Stimulated activated CD4-positive, alpha-beta T cell treated with anti-CD3 and anti-CD28 coated beads, Interleukin-15, amount 100 ng/mL, for 48 hours (primary cell): ENCODE measurements around the gene SLN.

Experiments
- DNase-seq, 2 donors: peaks; one replicate each; pipeline ENCODE4 v3.0.0-alpha.2; 2020; ENCODE audit warnings: low read depth in 2 of 2

The SLN gene

DNA sequence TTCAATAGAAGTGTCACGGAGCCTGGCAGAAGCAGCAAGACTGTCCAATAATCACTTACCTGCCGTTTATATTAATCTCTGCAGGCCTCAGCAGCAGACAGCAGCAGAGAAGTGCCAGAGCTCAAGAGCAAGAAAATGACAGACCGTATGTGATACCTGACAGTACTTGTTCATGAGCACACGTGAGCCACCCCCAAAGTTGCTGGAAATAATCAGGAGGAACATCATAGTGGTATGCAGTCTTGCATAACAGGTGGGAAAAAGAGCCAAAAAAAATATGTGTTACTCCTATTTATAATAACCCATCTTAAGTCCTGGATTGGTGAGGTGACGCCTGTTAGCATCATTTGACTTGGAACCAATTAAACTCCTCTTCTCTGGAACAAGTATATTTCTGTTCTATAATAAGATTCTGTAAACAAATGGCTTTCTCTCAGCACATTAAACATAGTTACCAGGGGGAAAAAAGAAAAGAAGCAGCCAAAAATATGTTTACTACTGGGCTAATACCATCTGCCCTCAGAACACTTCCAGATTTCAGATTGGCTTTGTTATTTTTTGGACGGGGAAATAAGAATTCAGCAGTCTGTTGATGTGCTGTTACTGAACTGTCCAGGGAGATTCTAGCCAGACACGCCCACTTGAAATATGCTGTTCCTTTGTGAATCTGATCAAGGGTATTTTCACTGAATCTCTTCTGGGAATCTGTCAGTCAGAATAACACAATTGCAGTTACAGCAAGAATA, 7.9 kb upstream of the SLN start:
- no peak for DNase-seq

DNA sequence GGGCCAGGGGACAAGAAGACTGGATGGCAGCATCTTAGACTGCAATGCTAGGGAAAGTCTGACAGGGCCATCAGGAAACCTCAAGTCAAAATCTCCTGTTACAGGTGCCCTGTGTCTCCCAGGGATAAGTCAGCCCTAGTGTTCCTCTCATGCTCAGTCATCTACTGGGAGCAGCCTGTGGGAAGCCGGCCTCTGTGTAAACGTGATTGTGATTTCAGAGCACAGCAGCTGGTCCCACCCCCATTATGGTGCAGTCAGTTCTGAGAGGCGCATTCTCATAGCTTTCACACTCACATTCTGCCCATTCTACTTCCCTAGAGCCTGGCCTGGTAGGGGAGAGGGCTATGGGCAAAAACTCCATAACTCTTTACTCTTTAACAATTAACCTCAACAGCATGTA, 7.2 kb upstream of the SLN start:
- no peak for DNase-seq

DNA sequence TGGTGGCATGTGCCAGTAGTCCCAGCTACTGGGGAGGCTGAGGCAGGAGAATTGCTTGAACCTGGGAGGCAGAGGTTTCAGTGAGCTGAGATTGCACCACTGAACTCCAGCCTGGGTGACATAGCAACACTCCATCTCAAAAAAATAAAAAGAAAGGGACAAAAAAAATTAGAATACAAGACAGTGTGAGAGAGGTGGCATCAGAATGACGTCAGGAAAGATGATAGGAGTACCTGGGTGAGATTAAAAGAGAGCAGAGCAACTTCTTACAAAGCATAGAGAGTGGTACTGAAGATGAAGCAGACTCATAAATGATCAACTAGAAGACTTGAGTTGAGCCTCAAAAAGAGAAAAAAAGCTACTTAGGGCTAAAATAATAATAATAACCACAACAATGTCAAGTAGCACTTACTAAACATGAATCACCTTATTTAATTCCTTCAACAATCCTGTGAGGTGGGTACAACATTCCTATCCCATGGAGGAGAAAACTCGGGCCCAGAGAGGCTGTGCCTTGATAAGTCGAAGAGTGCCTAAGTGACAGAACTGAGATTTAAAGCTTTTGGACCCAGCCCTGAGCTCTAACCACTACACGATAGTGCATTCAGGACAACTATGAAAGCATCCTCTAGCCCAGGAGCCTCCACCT, 5.2 kb upstream of the SLN start:
- no peak for DNase-seq

DNA sequence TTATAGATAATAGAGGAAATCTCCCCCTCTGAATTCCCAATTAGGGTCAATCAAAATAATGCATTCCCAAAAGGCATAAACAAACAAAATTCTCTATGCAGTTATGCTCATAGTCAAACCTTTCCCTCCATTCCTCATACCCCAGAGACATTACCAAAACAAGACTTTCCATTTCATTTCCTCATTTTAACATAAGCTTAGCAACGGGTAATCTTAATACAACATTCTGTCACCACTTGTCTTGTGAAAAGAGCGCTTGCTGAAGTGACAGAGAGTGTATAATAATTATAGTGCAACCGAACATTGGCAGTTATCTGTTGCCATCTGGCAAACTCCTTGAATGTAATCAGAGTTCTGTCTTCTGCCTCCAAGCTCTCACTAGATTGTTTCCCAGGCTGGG, 1.2 kb upstream of the SLN start:
- DNase-seq, result no peak

DNA sequence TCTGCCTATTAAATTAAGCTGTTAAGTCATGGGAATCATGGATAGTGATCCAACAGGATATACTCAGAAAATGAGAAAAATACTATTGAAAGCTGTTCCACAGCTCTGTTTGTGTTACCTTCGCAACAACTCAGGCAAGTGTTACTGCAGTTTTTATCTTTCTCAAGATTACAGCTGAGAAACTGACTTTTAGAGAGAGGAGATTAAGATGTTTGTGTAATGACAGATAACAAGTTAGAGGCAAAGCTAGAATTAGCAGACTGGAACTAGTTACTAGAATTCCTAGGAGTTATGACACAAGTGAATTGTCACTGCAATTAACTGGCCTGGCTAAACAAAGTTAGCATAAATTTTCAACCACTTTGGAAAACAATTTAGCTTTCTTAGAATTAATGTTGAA, 1.6 kb downstream of the SLN start:
- no peak for DNase-seq

DNA sequence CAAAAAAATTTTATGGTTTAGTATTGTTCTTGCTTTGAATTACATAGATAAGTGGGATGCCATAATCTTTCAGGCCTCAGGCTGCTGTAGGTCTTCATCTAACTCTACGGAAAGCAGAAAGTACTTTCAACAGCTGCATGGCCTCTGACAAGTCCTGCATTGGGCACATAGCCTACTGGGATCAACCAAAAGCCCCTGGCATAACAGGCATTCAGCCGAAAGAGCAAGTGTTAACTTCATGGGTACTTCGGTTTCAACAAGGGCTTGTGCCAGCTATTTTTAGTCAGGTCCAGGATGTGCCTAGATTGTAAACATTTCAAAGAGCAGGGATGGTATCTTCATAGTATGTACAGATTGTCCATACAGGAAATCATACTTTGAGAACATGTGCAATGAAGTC, 3.1 kb downstream of the SLN start:
- DNase-seq, result no peak

DNA sequence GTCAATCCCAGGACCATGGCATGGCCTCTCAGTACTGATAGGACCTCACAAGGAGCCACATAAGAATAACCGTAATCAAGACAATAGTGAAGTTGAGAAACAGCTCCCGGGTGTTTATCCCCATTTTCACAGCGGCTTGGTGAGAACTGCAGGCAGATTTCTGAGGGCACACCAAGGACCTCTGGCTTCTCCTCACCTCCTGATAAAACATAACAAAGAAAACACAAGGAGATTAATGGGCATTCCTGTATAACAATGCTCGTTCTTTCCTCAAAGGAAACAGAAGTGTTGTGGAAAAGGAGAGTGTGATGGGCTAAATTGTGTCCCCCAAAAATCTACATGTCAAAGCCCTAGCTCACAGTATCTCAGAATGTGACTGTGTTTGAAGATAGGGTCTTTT, 4.0 kb downstream of the SLN start:
- no peak for DNase-seq

DNA sequence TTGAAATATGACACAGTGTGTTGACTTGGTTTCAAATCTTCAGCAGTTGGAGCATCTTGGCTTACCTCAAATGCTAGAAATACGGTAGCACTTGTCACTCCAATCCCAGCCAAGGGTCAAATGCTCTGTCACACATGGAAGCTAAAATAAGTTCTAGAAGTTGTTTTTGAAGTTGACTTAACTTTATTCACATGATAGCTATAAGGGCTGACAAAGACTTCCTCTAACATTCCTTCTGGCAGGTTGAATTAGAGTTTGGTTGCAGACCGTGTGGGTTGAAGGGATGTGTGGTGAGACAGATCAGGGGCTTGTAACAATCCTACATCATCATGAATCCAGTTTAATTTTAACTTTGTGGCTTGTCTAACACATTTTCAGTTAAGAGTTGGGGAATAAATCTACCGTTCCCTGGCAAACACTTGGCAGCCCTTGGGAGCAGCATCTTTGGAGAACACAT, 4.6 kb downstream of the SLN start:
- DNase-seq, result no peak

DNA sequence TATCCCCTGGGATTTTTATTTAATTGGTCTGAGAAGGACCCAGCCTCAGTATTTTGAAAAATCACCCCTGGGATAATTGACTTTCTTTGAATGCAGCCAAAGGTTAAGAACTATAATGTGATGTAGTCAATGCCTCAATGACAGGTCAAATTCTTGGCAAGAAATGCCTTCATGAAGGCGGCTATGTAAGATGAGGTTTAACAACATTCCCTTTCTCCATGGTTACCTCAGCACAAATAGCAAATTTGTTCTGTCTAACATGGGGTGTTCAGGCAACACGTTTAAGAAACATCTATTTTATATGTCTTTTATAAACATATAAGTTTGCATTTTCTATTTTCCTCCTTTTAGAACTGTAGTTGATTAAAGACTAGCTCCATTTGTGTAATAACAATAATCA, 5.3 kb downstream of the SLN start:
- no peak for DNase-seq

DNA sequence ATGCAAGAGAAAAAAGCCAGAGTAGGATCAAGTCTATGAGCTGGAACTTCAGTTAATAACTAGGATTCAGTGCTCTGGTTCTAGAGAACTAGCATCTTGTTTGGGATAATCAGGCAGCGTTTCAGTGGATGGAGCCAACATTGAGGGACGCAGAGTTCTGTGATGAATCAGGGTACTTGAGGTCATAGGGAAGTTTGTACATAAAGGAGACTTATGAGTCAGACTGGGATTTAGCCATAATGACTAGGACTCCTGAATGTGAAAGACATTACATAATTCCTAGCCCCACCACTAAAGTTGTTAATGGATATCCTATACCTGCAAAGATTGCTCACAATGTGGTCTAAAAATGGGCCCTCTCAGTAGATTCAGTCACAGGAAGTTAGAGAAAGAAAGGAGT, 6.8 kb downstream of the SLN start:
- no peak for DNase-seq

DNA sequence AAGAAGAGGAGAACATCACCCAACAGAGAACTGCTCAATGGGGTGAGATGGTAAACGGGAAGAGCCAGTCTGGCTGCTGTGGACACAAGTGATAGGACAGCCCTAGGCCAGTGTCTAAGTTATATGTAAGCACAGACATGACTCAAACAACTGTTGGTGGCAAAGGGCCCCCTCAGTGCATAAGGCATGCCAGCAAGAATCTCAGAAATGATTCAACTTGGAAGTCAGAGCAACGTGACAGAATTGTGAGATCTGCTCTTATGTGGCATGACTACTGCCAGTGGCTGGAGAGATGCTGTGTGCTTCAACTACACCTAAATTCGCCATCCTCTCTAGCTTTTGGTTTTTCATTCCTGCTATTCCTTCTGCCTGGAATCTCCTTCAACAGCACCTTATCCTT, 7.4 kb downstream of the SLN start:
- DNase-seq, result no peak

DNA sequence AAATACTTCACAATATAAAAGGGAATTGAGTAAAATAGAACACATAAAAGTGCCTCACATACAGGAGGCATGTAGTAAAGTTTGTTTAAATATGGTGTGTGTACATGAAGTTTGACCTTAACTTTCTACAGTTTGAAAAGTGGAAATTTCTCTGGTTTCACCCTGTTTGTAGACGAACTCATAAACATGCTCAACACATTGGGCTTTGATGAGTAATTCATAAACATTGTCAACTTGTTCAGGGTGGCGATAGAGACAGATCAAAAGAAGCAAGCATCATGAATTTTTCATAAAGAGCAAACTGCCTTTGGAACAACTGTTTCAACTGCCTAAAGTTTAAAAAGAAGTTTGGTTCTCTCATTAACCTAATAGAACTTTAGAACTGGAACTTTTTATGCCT, 9.1 kb downstream of the SLN start:
- DNase-seq, result no peak

DNA sequence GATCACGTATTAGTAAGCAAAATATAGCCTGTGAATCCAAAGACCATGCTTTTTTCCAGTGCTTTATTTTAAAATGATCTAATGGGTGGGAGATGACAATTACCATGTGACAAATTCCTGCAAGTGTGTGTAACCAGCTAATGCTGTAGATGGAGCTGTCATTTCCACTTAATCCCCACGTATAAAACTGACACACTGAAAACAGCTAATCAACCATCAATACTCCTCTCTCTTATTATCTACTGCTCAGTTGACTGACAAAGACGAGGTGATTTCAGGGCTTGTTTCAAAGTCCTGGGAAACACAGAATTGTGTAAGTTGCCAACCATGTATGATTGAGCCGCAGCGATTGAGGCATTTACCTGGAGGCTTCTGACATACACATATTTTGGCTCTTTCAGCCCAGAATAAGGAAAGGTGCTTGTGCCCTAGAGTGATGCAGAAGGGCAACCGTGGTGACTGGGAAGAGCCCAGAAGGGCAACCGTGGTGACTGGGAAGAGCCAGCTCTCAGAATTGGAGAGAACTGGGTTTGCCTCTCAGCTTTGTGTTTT, 9.7 kb downstream of the SLN start:
- DNase-seq, result no peak

DNA sequence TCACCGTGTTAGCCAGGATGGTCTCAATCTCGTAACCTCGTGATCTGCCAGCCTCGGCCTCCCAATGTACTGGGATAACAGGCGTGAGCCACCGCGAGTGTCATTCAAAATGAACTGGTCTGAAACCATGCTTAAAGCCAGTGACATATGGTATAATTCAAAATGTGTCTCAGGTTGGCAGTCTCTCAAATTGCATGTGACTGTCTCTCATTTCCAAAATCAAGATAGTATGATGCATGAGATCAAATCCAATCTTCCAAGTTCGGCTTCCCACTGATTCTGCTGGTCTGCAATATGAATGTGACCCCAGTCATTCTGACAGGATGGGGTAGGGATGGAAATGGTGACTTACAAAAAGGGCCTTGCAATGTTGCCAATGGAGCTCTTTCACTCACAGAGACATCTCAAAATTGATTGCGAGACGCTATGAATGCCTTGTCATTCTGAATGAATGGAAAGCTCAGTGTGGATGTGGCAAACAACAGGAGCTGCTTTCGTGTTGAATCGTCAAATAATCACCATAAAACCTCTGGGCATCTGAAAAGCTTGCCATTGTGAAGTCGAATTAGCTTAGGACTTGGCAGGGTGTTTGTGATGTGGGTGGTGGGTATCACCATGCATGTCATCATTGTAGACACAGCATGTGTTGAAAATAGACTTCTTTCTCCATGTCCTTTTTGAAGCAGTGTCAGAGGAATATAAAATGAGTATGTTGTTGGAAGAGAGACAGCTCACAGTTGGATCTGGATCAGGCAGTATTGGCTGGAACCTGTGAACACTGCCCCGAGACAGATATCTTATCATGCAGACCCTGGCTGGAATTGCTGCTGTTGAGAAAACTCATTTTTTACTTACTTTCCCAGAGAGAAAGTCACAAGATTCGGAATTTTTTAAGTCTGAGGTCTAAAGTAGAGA, 12.2 kb downstream of the SLN start:
- DNase-seq, result no peak

DNA sequence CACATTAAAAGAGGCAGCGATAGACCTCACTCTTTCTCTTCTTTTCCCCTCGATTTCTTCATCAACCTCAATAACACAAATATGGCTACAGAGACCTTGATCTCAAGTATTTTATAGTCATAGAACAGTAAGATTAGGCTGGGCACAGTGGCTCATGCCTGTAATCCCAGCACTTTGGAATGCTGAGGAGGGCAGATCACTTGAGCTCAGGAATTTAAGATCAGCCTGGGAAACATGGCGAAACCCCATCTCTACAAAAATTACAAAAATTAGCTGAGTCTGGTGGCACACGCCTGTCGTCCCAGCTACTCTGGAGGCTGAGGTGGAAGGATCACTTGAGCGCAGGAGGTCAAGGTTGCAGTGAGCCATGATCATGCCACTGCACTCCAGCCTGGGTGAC, 14.6 kb downstream of the SLN start:
- no peak for DNase-seq

DNA sequence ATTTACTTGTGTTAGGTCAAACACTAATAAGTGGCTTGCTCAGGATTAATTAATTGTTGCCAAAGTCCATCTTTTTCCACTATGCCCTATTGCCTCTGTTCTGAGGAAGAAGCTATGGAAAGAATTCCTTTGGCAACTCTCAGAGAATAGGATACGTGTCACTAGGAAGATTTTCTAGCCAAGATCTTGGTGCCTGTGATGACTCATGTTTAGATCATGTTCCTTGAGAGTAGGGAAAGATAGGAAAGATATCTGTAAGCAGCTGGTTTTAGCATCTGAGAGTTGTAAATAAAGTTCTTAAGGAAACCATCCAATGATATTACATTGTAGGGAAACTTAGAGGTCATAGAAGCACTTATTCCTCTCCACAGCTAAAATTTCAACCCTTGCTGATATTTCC, 15.7 kb downstream of the SLN start:
- DNase-seq, result no peak

DNA sequence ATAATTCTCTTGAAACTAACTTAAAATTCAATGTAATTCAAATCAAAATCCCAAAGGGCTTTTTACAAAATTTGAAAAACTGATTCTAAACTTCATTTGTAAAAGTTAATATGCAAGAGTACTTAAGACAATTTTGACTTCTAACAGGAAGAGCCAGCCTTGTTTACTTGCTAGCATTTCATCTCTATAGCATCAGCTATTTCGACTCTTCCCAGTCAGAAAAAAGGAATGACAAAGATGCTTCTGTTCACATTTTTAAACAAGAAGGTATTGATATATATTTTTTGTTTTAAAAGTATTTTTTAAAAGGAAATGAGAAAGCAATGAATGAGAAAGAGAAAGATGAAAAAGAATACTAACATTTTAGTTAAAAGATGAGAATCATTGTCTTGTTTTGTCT, 16.4 kb downstream of the SLN start:
- no peak for DNase-seq

DNA sequence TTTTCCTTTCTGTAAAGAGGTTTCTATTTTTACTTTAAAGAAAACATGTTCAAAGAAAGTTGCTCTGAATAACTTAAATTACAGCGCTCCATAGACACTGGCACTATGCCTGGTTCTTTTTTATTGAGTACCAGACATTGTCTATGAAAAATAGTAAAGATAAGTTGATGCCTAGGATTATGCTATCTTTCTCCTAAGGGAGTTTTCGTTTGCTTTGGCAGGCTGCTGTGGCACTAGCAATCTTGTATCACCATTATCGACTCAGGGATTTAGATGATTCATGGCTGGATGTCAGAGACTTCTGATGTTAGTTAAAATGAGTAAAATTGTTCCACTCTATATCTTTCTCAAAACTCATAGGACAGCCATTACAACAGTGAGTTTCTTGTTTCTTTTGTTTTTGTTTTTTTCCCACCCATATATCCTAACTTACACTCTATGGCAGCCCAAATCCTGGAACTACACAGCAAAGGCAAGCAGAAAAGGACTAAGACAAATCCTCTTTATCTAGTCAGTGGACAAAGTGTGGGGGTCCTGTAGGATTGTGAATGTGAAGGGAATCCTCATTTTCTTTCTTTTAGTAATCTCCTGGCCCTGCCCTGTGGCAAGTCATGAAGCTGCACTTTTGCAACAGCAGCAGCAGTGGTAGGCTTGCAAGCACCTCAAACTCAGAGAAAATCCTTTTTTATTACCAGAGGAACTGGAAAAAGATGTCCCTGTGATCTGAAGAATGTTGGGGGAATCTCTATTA, 20.7 kb downstream of the SLN start:
- DNase-seq, result no peak

DNA sequence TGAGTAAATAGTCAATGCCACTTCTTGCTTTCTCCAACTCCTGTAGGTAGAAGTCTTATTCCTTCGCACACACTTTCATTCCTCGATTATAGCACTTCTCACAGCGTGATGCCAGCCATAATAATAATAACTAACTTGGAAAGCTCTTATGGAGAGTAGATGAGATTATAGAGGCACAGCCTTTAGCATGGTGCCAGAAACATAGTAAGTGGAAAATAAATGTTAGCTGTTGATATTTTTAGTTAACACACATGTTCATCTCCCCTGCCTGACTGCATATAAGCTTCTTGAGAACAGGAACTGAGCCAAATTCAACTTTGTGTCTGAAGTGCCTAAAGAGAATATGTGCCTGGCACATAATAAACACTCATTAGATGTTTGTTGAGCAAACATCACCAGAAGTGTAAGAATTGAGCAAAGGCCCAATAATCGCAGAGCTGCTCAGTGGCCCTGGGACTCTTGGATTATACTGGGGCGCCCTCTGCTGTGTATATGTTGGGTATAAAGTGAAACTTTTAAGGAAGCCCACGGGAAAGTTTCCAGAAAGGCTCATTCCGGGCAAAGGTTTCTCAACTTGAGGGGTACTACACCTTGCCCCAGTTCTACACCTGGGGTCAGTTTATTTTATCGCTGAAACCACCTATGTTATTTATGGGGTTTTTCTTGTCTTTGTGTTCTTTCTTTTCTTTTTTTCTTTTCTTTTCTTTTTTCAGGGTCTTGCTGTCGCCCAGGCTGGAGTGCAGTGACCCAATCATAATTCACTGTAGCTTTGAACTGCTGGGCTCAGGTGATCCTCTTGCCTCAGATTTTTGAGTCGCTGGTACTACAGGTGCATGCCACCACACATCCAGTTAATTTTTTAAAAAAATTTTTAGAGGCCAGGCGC, 22.3 kb downstream of the SLN start:
- peak; percentile 4 to 51 for DNase-seq

DNA sequence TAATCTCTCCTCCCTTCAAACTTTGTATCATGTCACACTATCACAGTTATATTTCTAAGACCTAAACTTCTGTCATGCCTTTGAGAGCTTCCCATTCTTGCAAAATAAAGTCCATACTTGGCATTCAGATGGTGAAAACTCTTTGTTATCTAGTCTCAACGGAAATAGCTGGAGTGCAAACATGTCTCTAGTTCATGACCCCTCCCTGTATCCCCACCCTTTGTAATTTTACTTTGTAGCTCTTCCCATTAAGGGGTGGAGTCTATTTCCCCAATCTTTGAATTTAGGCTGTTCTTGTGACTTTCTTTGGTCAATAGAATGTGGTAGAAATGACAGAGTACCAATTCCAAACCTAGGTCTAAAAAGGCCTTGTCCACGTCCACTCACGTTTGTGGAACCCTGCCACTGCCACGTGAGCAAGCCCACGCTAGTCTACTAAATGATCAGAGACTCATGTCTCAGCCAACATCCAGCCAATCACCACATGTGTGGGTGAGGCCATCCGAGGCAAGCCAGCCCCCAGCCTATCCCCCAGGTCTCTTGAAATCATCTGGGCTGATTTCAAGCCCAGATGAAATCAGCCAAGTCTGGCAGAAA, 23.4 kb downstream of the SLN start:
- no peak for DNase-seq
